Fibroblast of lung (primary cell): Measurements from ENCODE around the gene RABGAP1. TPM values are rescaled to one million over a fixed set of nuclear protein-coding genes. Genes with fewer than 3 reads are reported as not detected.

ENCODE experiments used
- DNase-seq, 2 donors: peaks; one replicate each; pipeline versions ENCODE4 v3.0.0 to v3.0.0-alpha.2; 2010; ENCODE audit warnings: low read depth in 2 of 2
- H2AFZ ChIP-seq: 2 replicates; pipeline ENCODE4 v1.5.1; 2012; ENCODE audit warnings: low read length, control low read depth, inconsistent platforms
- H3K27ac ChIP-seq: 2 replicates; pipeline ENCODE4 v1.5.1; 2011; ENCODE audit warnings: low read length, control low read depth; ENCODE audit not compliant: insufficient read depth
- H3K27me3 ChIP-seq: 2 replicates; pipeline ENCODE4 v1.5.1; 2011; ENCODE audit warnings: mild to moderate bottlenecking, low read length; ENCODE audit not compliant: control insufficient read depth, insufficient read depth
- H3K36me3 ChIP-seq: 2 replicates; pipeline ENCODE4 v1.5.1; 2011; ENCODE audit warnings: low read length; ENCODE audit not compliant: control insufficient read depth, insufficient read depth
- H3K4me1 ChIP-seq: 2 replicates; pipeline ENCODE4 v1.5.1; 2011; ENCODE audit warnings: low read length; ENCODE audit not compliant: control insufficient read depth, insufficient read depth; ENCODE audit errors: extremely low read depth
- H3K4me2 ChIP-seq: 2 replicates; pipeline ENCODE4 v1.5.1; 2011; ENCODE audit warnings: low read length, control low read depth; ENCODE audit not compliant: insufficient read depth; ENCODE audit errors: extremely low read depth
- H3K4me3 ChIP-seq, 4 experiments: fragments of 200-600 bp in 1 of 4; sonication (generic) in 1 of 4; replicated peaks in 1 of 4; 2 replicates each; pipeline ENCODE4 v1.5.1; 2011 to 2016; ENCODE audit warnings: low read length in 4 of 4, low read depth in 3 of 4, mild to moderate bottlenecking in 3 of 4, control low read depth in 2 of 4, inconsistent platforms in 1 of 4, mixed read lengths in 1 of 4; ENCODE audit not compliant: insufficient read depth in 1 of 4; ENCODE audit errors: control extremely low read depth in 1 of 4
- H3K79me2 ChIP-seq: 2 replicates; pipeline ENCODE4 v1.5.1; 2012; ENCODE audit warnings: mild to moderate bottlenecking, low read length, inconsistent platforms; ENCODE audit not compliant: control insufficient read depth, insufficient read depth
- H3K9ac ChIP-seq: 2 replicates; pipeline ENCODE4 v1.5.1; 2011; ENCODE audit warnings: mild to moderate bottlenecking, low read length, control low read depth; ENCODE audit not compliant: insufficient read depth
- H3K9me3 ChIP-seq: 2 replicates; pipeline ENCODE4 v1.5.1; 2012; ENCODE audit warnings: low read depth, low read length; ENCODE audit not compliant: control insufficient read depth, insufficient read depth
- H4K20me1 ChIP-seq: 2 replicates; pipeline ENCODE4 v1.5.1; 2011; ENCODE audit warnings: low read length; ENCODE audit not compliant: control insufficient read depth, insufficient read depth; ENCODE audit errors: extremely low read depth
- CTCF ChIP-seq, 2 donors: IDR thresholded peaks in 1 of 2; conservative IDR thresholded peaks in 1 of 2; 1 replicate in 1 of 2; 2 replicates in 1 of 2; pipeline ENCODE4 v1.5.1; 2011 to 2012; ENCODE audit warnings: low read length in 2 of 2, control low read depth in 1 of 2, inconsistent platforms in 1 of 2, low read depth in 1 of 2, mild to moderate bottlenecking in 1 of 2
- EZH2 ChIP-seq: IDR thresholded peaks from 2 replicates; pipeline ENCODE4 v1.5.1; 2012; ENCODE audit warnings: low read length, control low read depth, mild to moderate bottlenecking; ENCODE audit errors: missing control alignments
- polyA plus RNA-seq, 2 donors: library from polyadenylated mRNA; depleted of rRNA in 1 of 2; stranded (reverse) in 1 of 2; unstranded in 1 of 2; fragments of >200 nt; gene quantifications; 2 replicates each; pipeline ENCODE4 v1.2.1, GENCODE V29; 2011 to 2012; ENCODE audit warnings: missing spikeins in 1 of 2
- total RNA-seq: library from RNA; depleted of rRNA; stranded (reverse); fragments of >200 nt; gene quantifications from 2 replicates; pipeline ENCODE4 v1.2.1, GENCODE V29; 2014

Gene RABGAP1
- total and polyA plus RNA-seq, 2 donors (not counting 1 experiment from before 2014, with no cell fraction given): 47.6 to 58.6 TPM

GRCh38 chr9:123073441-123073840 is 132.6 kb downstream of the RABGAP1 start:
- peak overlapping the region in 1 of 4 experiments; percentile 17 for H3K4me3 ChIP-seq

GRCh38 chr9:123073991-123074422 is 133.2 kb downstream of the RABGAP1 start:
- Histone ChIP-seq H3K27me3 (no peaks in the 10 kb centered on the region), H3K79me2 (no peaks in the 10 kb centered on the region), H3K4me2 (peak overlapping the region; percentile 53), H3K27ac (peak overlapping the region; percentile 35), H3K4me3 (peak overlapping the region in 1 of 4 experiments; percentile 17), H3K36me3 (peaks cover 3% of the 10 kb centered on the region), H3K9me3 (no peaks in the 10 kb centered on the region), H2AFZ (no peak overlapping the region), H3K4me1 (peaks cover 13% of the 10 kb centered on the region), H3K9ac (no peak overlapping the region), H4K20me1 (no peaks in the 10 kb centered on the region)
- TF ChIP-seq EZH2 (no peak), CTCF (conservative IDR thresholded peaks at IDR 0.05 in 1 of 2, IDR thresholded peaks at IDR 0.05 in 1 of 2; ENCODE audit: low read depth in 1 of 2, low read length in 2 of 2) (no peak)
- DNase-seq: peak; percentile 57 to 94

More at GRCh38 chr9:123073441-123073840, 132.6 kb downstream of the RABGAP1 start:
- Histone ChIP-seq H3K9me3 (no peaks in the 10 kb centered on the region), H2AFZ (no peak overlapping the region), H3K79me2 (no peaks in the 10 kb centered on the region), H3K4me2 (peak overlapping the region; percentile 53), H4K20me1 (no peaks in the 10 kb centered on the region), H3K36me3 (peaks cover 3% of the 10 kb centered on the region), H3K4me1 (peaks cover 13% of the 10 kb centered on the region), H3K27ac (no peak overlapping the region), H3K27me3 (no peaks in the 10 kb centered on the region), H3K9ac (no peak overlapping the region)
- TF ChIP-seq CTCF (conservative IDR thresholded peaks at IDR 0.05 in 1 of 2, IDR thresholded peaks at IDR 0.05 in 1 of 2; ENCODE audit: low read depth in 1 of 2, low read length in 2 of 2) (no peak), EZH2 (no peak)
- DNase-seq: no peak

- Histone ChIP-seq H3K27me3 (no peaks in the 10 kb centered on the region), H3K36me3 (peaks cover 3% of the 10 kb centered on the region), H3K9me3 (no peaks in the 10 kb centered on the region), H3K27ac (peak overlapping the region; percentile 35), H3K4me3 (no peak overlapping the region), H3K4me1 (peaks cover 10% of the 10 kb centered on the region), H3K9ac (no peak overlapping the region), H4K20me1 (no peaks in the 10 kb centered on the region), H3K4me2 (no peak overlapping the region), H2AFZ (no peak overlapping the region), H3K79me2 (no peaks in the 10 kb centered on the region)
- no peak for DNase-seq
- no peak for TF ChIP-seq CTCF (conservative IDR thresholded peaks at IDR 0.05 in 1 of 2, IDR thresholded peaks at IDR 0.05 in 1 of 2; ENCODE audit: low read depth in 1 of 2, low read length in 2 of 2)
- TF ChIP-seq EZH2: no peak
Observed at GRCh38 chr9:123074628-123075027, 133.8 kb downstream of the RABGAP1 start.
